Measurements from ENCODE around the gene MARK3. TPM values are rescaled to one million over a fixed set of nuclear protein-coding genes. Genes with fewer than 3 reads are reported as not detected.
"Not testable (repeated sequence)": the region's sequence is repeated elsewhere in the genome, so short reads cannot be mapped to it uniquely, and the experiment has no call there.

The MARK3 gene
- total RNA-seq, 1 donor from 2014 or later = 82.0 TPM

GRCh38 chr14:103353362-103353761 is 31.9 kb upstream of the MARK3 start:
- Mint-ChIP-seq H3K27me3 (peaks cover 9% of the 10 kb centered on the region), H3K36me3 (ENCODE audit: low read depth) (no peaks in the 10 kb centered on the region), H3K4me1 (no peaks in the 10 kb centered on the region), H3K27ac (no peak overlapping the region), H3K4me3 (no peak overlapping the region), H3K9me3 (no peaks in the 10 kb centered on the region)
- DNase-seq = no peak
- intact Hi-C loops (cut with micrococcal nuclease) = no loop called here

GRCh38 chr14:103354141-103354540 is 31.1 kb upstream of the MARK3 start:
- H3K27ac Mint-ChIP-seq = no peak overlapping the region
- intact Hi-C loops (cut with micrococcal nuclease) = no loop called here
- no peak for DNase-seq
- H3K36me3 Mint-ChIP-seq (ENCODE audit: low read depth) = no peaks in the 10 kb centered on the region
- H3K9me3 Mint-ChIP-seq = no peaks in the 10 kb centered on the region
- no peaks in the 10 kb centered on the region for H3K4me1 Mint-ChIP-seq
- H3K27me3 Mint-ChIP-seq = peaks cover 9% of the 10 kb centered on the region
- no peak overlapping the region for H3K4me3 Mint-ChIP-seq

GRCh38 chr14:103356024-103356682 is 29.1 kb upstream of the MARK3 start:
- H3K9me3 Mint-ChIP-seq = no peaks in the 10 kb centered on the region
- H3K4me1 Mint-ChIP-seq = no peaks in the 10 kb centered on the region
- H3K27ac Mint-ChIP-seq = no peak overlapping the region
- intact Hi-C loops (cut with micrococcal nuclease) = no loop called here
- no peak overlapping the region for H3K4me3 Mint-ChIP-seq
- H3K36me3 Mint-ChIP-seq (ENCODE audit: low read depth) = no peaks in the 10 kb centered on the region
- DNase-seq = no peak
- H3K27me3 Mint-ChIP-seq = peaks cover 6% of the 10 kb centered on the region

- H3K9me3 Mint-ChIP-seq; intact Hi-C loops (cut with micrococcal nuclease); H3K27me3 Mint-ChIP-seq; DNase-seq; H3K36me3 Mint-ChIP-seq (ENCODE audit: low read depth); H3K27ac Mint-ChIP-seq; H3K4me3 Mint-ChIP-seq; H3K4me1 Mint-ChIP-seq: not testable (repeated sequence)
Observed at GRCh38 chr14:103357552-103357951, 27.7 kb upstream of the MARK3 start.

- peaks cover 10% of the 10 kb centered on the region for H3K9me3 Mint-ChIP-seq
- no peak for DNase-seq
Observed at GRCh38 chr14:103360548-103360947, 24.7 kb upstream of the MARK3 start.

GRCh38 chr14:103361867-103362266 is 23.3 kb upstream of the MARK3 start:
- intact Hi-C loops (cut with micrococcal nuclease) = no loop called here
- Mint-ChIP-seq H3K27ac (no peak overlapping the region), H3K27me3 (peaks cover 1% of the 10 kb centered on the region), H3K9me3 (peaks cover 10% of the 10 kb centered on the region), H3K4me3 (no peak overlapping the region), H3K36me3 (ENCODE audit: low read depth) (peaks cover 2% of the 10 kb centered on the region), H3K4me1 (peaks cover 2% of the 10 kb centered on the region)
- no peak for DNase-seq

More at GRCh38 chr14:103360548-103360947, 24.7 kb upstream of the MARK3 start:
- Mint-ChIP-seq H3K36me3 (ENCODE audit: low read depth) (peaks cover 2% of the 10 kb centered on the region), H3K27me3 (peaks cover 1% of the 10 kb centered on the region), H3K27ac (no peak overlapping the region), H3K4me3 (no peak overlapping the region), H3K4me1 (peaks cover 2% of the 10 kb centered on the region)
- intact Hi-C loops (cut with micrococcal nuclease) = no loop called here

GRCh38 chr14:103362780-103363179 is 22.4 kb upstream of the MARK3 start:
- Mint-ChIP-seq H3K4me1 (peaks cover 2% of the 10 kb centered on the region), H3K4me3 (no peak overlapping the region), H3K27ac (no peak overlapping the region), H3K9me3 (peaks cover 10% of the 10 kb centered on the region), H3K36me3 (ENCODE audit: low read depth) (peaks cover 2% of the 10 kb centered on the region), H3K27me3 (peaks cover 1% of the 10 kb centered on the region)
- intact Hi-C loops (cut with micrococcal nuclease) = no loop called here
- DNase-seq = no peak

GRCh38 chr14:103366741-103367140 is 18.5 kb upstream of the MARK3 start:
- H3K27me3 Mint-ChIP-seq = peaks cover 3% of the 10 kb centered on the region
- H3K36me3 Mint-ChIP-seq (ENCODE audit: low read depth) = peaks cover 2% of the 10 kb centered on the region
- no peak overlapping the region for H3K27ac Mint-ChIP-seq
- intact Hi-C loops (cut with micrococcal nuclease) = no loop called here
- no peak overlapping the region for H3K4me3 Mint-ChIP-seq
- peaks cover 10% of the 10 kb centered on the region for H3K9me3 Mint-ChIP-seq
- peaks cover under 1% of the 10 kb centered on the region for H3K4me1 Mint-ChIP-seq
- no peak for DNase-seq

- intact Hi-C loops (cut with micrococcal nuclease) = no loop called here
- Mint-ChIP-seq H3K27ac (no peak overlapping the region), H3K4me3 (no peak overlapping the region), H3K36me3 (ENCODE audit: low read depth) (no peaks in the 10 kb centered on the region), H3K4me1 (peaks cover 4% of the 10 kb centered on the region), H3K27me3 (peaks cover 7% of the 10 kb centered on the region), H3K9me3 (peaks cover 7% of the 10 kb centered on the region)
- DNase-seq = no peak
Observed at GRCh38 chr14:103367995-103368394, 17.2 kb upstream of the MARK3 start.

GRCh38 chr14:103370087-103370486 is 15.1 kb upstream of the MARK3 start:
- Mint-ChIP-seq H3K27me3 (peaks cover 5% of the 10 kb centered on the region), H3K4me3 (no peak overlapping the region), H3K9me3 (no peaks in the 10 kb centered on the region), H3K4me1 (peaks cover 4% of the 10 kb centered on the region), H3K36me3 (ENCODE audit: low read depth) (no peaks in the 10 kb centered on the region), H3K27ac (no peak overlapping the region)
- intact Hi-C loops (cut with micrococcal nuclease) = no loop called here
- DNase-seq = no peak

- Mint-ChIP-seq H3K4me1 (peaks cover 4% of the 10 kb centered on the region), H3K27me3 (peaks cover 7% of the 10 kb centered on the region), H3K9me3 (no peaks in the 10 kb centered on the region), H3K4me3 (no peak overlapping the region), H3K27ac (no peak overlapping the region), H3K36me3 (ENCODE audit: low read depth) (no peaks in the 10 kb centered on the region)
- DNase-seq = no peak
- intact Hi-C loops (cut with micrococcal nuclease) = no loop called here
Observed at GRCh38 chr14:103372017-103372416, 13.2 kb upstream of the MARK3 start.

- peaks cover 4% of the 10 kb centered on the region for H3K4me1 Mint-ChIP-seq
- no peaks in the 10 kb centered on the region for H3K9me3 Mint-ChIP-seq
- intact Hi-C loops (cut with micrococcal nuclease) = no loop called here
- no peak overlapping the region for H3K4me3 Mint-ChIP-seq
- no peak for DNase-seq
- peaks cover 7% of the 10 kb centered on the region for H3K27me3 Mint-ChIP-seq
- H3K36me3 Mint-ChIP-seq (ENCODE audit: low read depth) = no peaks in the 10 kb centered on the region
- no peak overlapping the region for H3K27ac Mint-ChIP-seq
Observed at GRCh38 chr14:103372552-103373304, 12.5 kb upstream of the MARK3 start.

GRCh38 chr14:103374121-103374520 is 11.1 kb upstream of the MARK3 start:
- Mint-ChIP-seq H3K36me3 (ENCODE audit: low read depth) (no peaks in the 10 kb centered on the region), H3K4me1 (peaks cover 4% of the 10 kb centered on the region)
- intact Hi-C loops (cut with micrococcal nuclease) = no loop called here

GRCh38 chr14:103377522-103378037 is 7.6 kb upstream of the MARK3 start:
- intact Hi-C loops (cut with micrococcal nuclease) = no loop called here
- Mint-ChIP-seq H3K4me1 (peaks cover 7% of the 10 kb centered on the region), H3K36me3 (ENCODE audit: low read depth) (no peaks in the 10 kb centered on the region), H3K27me3 (peaks cover 11% of the 10 kb centered on the region), H3K9me3 (no peaks in the 10 kb centered on the region), H3K27ac (no peak overlapping the region), H3K4me3 (no peak overlapping the region)
- DNase-seq = no peak

More at GRCh38 chr14:103374121-103374520, 11.1 kb upstream of the MARK3 start:
- DNase-seq = no peak
- Mint-ChIP-seq H3K27me3 (peaks cover 9% of the 10 kb centered on the region), H3K27ac (no peak overlapping the region), H3K9me3 (no peaks in the 10 kb centered on the region), H3K4me3 (no peak overlapping the region)

Data from activated CD4-positive, alpha-beta T cell treated with anti-CD3 and anti-CD28 coated beads, Interleukin-2, amount 10 ng/mL, durations not matched to agents 24 days and 14 days (primary cell).